Stimulated activated naive CD8-positive, alpha-beta T cell treated with anti-CD3 and anti-CD28 coated beads, Interleukin-15, Interleukin-2, amounts not matched to agents 100 U/mL and 50 U/mL, for 24 hours (primary cell): ENCODE results near the gene SDC1.
A peak's percentile ranks its signal among the peaks of the same experiment; 100 is the strongest.
"Not testable (repeated sequence)": the region's sequence is repeated elsewhere in the genome, so short reads cannot be mapped to it uniquely, and the experiment has no call there.

Experiments
- ATAC-seq: fragments of 150-1000 bp; cut with Tn5 transposase; one replicate; pipeline ENCODE4 v1.10.0; 2021
- DNase-seq: peaks from one replicate; pipeline ENCODE4 v3.0.0; 2021

The SDC1 gene

GRCh38 chr2:20224716-20225293, at the start of gene SDC1:
Gene SDC1 (minus strand): TSS chr2:20225130. CDS start chr2:20224867, 263 bp downstream.
- DNase-seq, result peak; percentile 6
- ATAC-seq, result peak; percentile 24

- ATAC-seq, result no peak
- DNase-seq, result no peak
These were observed 48.1 kb upstream of the SDC1 start for GRCh38 chr2:20273042-20273441.

- ATAC-seq, DNase-seq: not testable (repeated sequence)
These were observed 43.4 kb upstream of the SDC1 start for GRCh38 chr2:20268317-20268716.

GRCh38 chr2:20267529-20267928, 42.6 kb upstream of the SDC1 start:
- DNase-seq (no peak), ATAC-seq (no peak)

GRCh38 chr2:20264629-20265028, 39.7 kb upstream of the SDC1 start:
- ATAC-seq (no peak), DNase-seq (no peak)

- no peak for ATAC-seq
These were observed 32.5 kb upstream of the SDC1 start for GRCh38 chr2:20257411-20257810.

GRCh38 chr2:20254731-20255130, 29.8 kb upstream of the SDC1 start:
- DNase-seq, result no peak
- no peak for ATAC-seq

More at GRCh38 chr2:20257411-20257810, 32.5 kb upstream of the SDC1 start:
- no peak for DNase-seq

GRCh38 chr2:20250436-20250835, 25.5 kb upstream of the SDC1 start:
- ATAC-seq (no peak), DNase-seq (no peak)

- no peak for ATAC-seq
- DNase-seq, result no peak
These were observed 24.2 kb upstream of the SDC1 start for GRCh38 chr2:20249170-20249569.

GRCh38 chr2:20247084-20247483, 22.2 kb upstream of the SDC1 start:
- DNase-seq (no peak), ATAC-seq (no peak)

GRCh38 chr2:20243637-20244036, 18.7 kb upstream of the SDC1 start:
- DNase-seq, ATAC-seq: not testable (repeated sequence)

- peak; percentile 45 for ATAC-seq
- DNase-seq, result no peak
These were observed 17.9 kb upstream of the SDC1 start for GRCh38 chr2:20242727-20243377.

- DNase-seq (peak; percentile 73), ATAC-seq (peak; percentile 25)
These were observed 17.2 kb upstream of the SDC1 start for GRCh38 chr2:20241973-20242726.

- not testable (repeated sequence) for DNase-seq, ATAC-seq
These were observed 15.4 kb upstream of the SDC1 start for GRCh38 chr2:20240291-20240690.

GRCh38 chr2:20236496-20236895, 11.6 kb upstream of the SDC1 start:
- ATAC-seq, result no peak
- DNase-seq, result no peak

GRCh38 chr2:20235655-20236305, 10.8 kb upstream of the SDC1 start:
- ATAC-seq, result peak; percentile 36
- DNase-seq, result no peak

- not testable (repeated sequence) for ATAC-seq, DNase-seq
These were observed 9.7 kb upstream of the SDC1 start for GRCh38 chr2:20234597-20234996.

- no peak for DNase-seq
- ATAC-seq, result no peak
These were observed 7.9 kb upstream of the SDC1 start for GRCh38 chr2:20232837-20233207.

GRCh38 chr2:20231598-20232026, 6.7 kb upstream of the SDC1 start:
- ATAC-seq, result no peak
- no peak for DNase-seq

GRCh38 chr2:20231159-20231558, 6.2 kb upstream of the SDC1 start:
- DNase-seq, result no peak
- ATAC-seq, result no peak

- DNase-seq (no peak), ATAC-seq (no peak)
These were observed 5.1 kb upstream of the SDC1 start for GRCh38 chr2:20230114-20230425.

- ATAC-seq, result no peak
- no peak for DNase-seq
These were observed 4.6 kb upstream of the SDC1 start for GRCh38 chr2:20229322-20230113.
